Transverse colon (tissue), 4 donors: Measurements from ENCODE around the gene DIS3L. TPM values are rescaled to one million over a fixed set of nuclear protein-coding genes. Genes with fewer than 3 reads are reported as not detected.
"Not testable (repeated sequence)": the region's sequence is repeated elsewhere in the genome, so short reads cannot be mapped to it uniquely, and the experiment has no call there.

Source experiments
- DNase-seq: peaks from one replicate; pipeline ENCODE4 v3.0.0-alpha.2; 2019
- H3K27ac ChIP-seq, 4 donors: fragments of 200-600 bp; sonication (generic); 2 replicates each; pipeline ENCODE4 v1.5.1; 2016 to 2018; ENCODE audit warnings: inconsistent platforms in 4 of 4
- H3K27me3 ChIP-seq: fragments of 200-600 bp; sonication (generic); 2 replicates; pipeline ENCODE4 v1.5.1; 2017; ENCODE audit warnings: inconsistent platforms
- H3K36me3 ChIP-seq, 4 donors: fragments of 200-600 bp; sonication (generic); 2 replicates each; pipeline ENCODE4 v1.5.1; 2017 to 2019; ENCODE audit warnings: inconsistent platforms in 4 of 4
- H3K4me1 ChIP-seq, 4 donors: fragments of 200-600 bp; sonication (generic); 2 replicates each; pipeline ENCODE4 v1.5.1; 2017 to 2020; ENCODE audit warnings: inconsistent platforms in 4 of 4
- H3K4me3 ChIP-seq, 4 donors: fragments of 200-600 bp; sonication (generic); 1 replicate in 1 of 4; 2 replicates in 3 of 4; pipeline versions ENCODE4 v1.5.1 to v1.6.1; 2017 to 2019; ENCODE audit warnings: inconsistent platforms in 4 of 4
- H3K9me3 ChIP-seq, 2 donors: fragments of 200-600 bp; sonication (generic); 2 replicates each; pipeline ENCODE4 v1.5.1; 2017 to 2019; ENCODE audit warnings: inconsistent platforms in 2 of 2
- CTCF ChIP-seq, 5 experiments: fragments of 200-600 bp in 3 of 5; fragments of 450-650 bp in 2 of 5; sonication (generic) in 3 of 5; IDR thresholded peaks; 1 replicate in 2 of 5; 2 replicates in 3 of 5; pipeline ENCODE4 v1.5.1; 2016 to 2017; ENCODE audit warnings: antibody characterized with exemption in 5 of 5, inconsistent platforms in 3 of 5, mild to moderate bottlenecking in 2 of 5, moderate library complexity in 1 of 5
- EP300 ChIP-seq: sonication (generic); formaldehyde crosslinking; IDR thresholded peaks from one replicate; pipeline ENCODE4 v1.6.1; 2017; ENCODE audit warnings: antibody characterized with exemption, low read depth
- POLR2A ChIP-seq: fragments of 450-650 bp; IDR thresholded peaks from one replicate; pipeline ENCODE4 v1.6.1; 2016; ENCODE audit warnings: antibody characterized with exemption, mild to moderate bottlenecking, moderate library complexity
- POLR2AphosphoS5 ChIP-seq, 3 donors: sonication (generic); formaldehyde crosslinking; IDR thresholded peaks; one replicate each; pipeline ENCODE4 v1.6.1; 2016; ENCODE audit warnings: antibody characterized with exemption in 3 of 3
- WGBS, 2 donors: methylation state at CpG; one replicate each; pipeline ENCODE4 v1.1.5; 2018; ENCODE audit warnings: low coverage in 1 of 2; 5-methylcytosine and 5-hydroxymethylcytosine counted together
- in situ Hi-C, 4 donors: fragments of 200-750 bp; cut with MboI; loops; one replicate each; pipeline versions ENCODE4 v1.15.0 to v1.15.1; 2017; ENCODE audit warnings: low sequenced_read_pairs in 3 of 4, low pct_ligation_motif_present in 1 of 4, low pct_unique_long_range_greater_than_20kb in 1 of 4
- intact Hi-C: fragments of 100-400 bp; cut with DNase I; formaldehyde crosslinking; loops from one replicate; pipeline ENCODE4 v1.15.1; 2023; ENCODE audit warnings: low total_unique reads
- total RNA-seq, 4 donors: library from RNA; depleted of rRNA; stranded (reverse); fragments of >200 nt; gene quantifications; one replicate each; pipeline ENCODE4 v1.1.0, GENCODE V29; 2016

DIS3L gene
- total RNA-seq, 4 donors from 2014 or later: 17.6 to 24.8 (median 24.3) TPM

GRCh38 chr15:66312144-66312543 is 18.8 kb downstream of the DIS3L start:
- Histone ChIP-seq H3K9me3 (no peaks in the 10 kb centered on the region), H3K36me3 (peaks cover 0 to 54% (median 21%) of the 10 kb centered on the region in 4 donors), H3K4me1 (no peaks in the 10 kb centered on the region), H3K27ac (no peak overlapping the region), H3K27me3 (no peaks in the 10 kb centered on the region), H3K4me3 (no peak overlapping the region)
- in situ Hi-C loops (no loop called here), intact Hi-C loops (no loop called here)
- WGBS, 2 donors: 88 to 93% methylated on average over 1 to 2 of the region's 2 CpGs
- no peak for DNase-seq
- no peak for TF ChIP-seq EP300
- TF ChIP-seq POLR2AphosphoS5 (IDR thresholded peaks at IDR 0.05): no peak
- TF ChIP-seq POLR2A: no peak
- no peak for TF ChIP-seq CTCF (IDR thresholded peaks at IDR 0.05)

- no peak for DNase-seq
- no peak overlapping the region for H3K27ac ChIP-seq
- WGBS, 2 donors: 90 to 95% methylated on average over 4 to 12 of the region's 12 CpGs
- no peaks in the 10 kb centered on the region for H3K4me1 ChIP-seq
- TF ChIP-seq EP300 (no peak), POLR2AphosphoS5 (IDR thresholded peaks at IDR 0.05) (no peak)
- intact Hi-C loops: no loop called here
- in situ Hi-C loops: no loop called here
- no peaks in the 10 kb centered on the region for H3K9me3 ChIP-seq
- H3K4me3 ChIP-seq: no peak overlapping the region
- H3K36me3 ChIP-seq: peaks cover 0 to 77% (median 21%) of the 10 kb centered on the region in 4 donors
- H3K27me3 ChIP-seq: no peaks in the 10 kb centered on the region
These were observed 30.1 kb downstream of the DIS3L start for GRCh38 chr15:66323312-66323928.

GRCh38 chr15:66326051-66326450 is 32.7 kb downstream of the DIS3L start:
- no peaks in the 10 kb centered on the region for H3K27me3 ChIP-seq
- intact Hi-C loops (no loop called here), in situ Hi-C loops (no loop called here)
- H3K4me3 ChIP-seq: no peak overlapping the region
- no peak for DNase-seq
- TF ChIP-seq POLR2AphosphoS5 (IDR thresholded peaks at IDR 0.05): no peak
- no peak for TF ChIP-seq CTCF (IDR thresholded peaks at IDR 0.05)
- TF ChIP-seq POLR2A: no peak
- TF ChIP-seq EP300: no peak
- no peaks in the 10 kb centered on the region for H3K9me3 ChIP-seq
- H3K36me3 ChIP-seq: peaks cover 0 to 72% (median 22%) of the 10 kb centered on the region in 4 donors
- H3K4me1 ChIP-seq: no peaks in the 10 kb centered on the region
- H3K27ac ChIP-seq: no peak overlapping the region
- 91 to 92% methylated on average over 6 to 11 of the region's 11 CpGs for WGBS, 2 donors

GRCh38 chr15:66327736-66328135 is 34.4 kb downstream of the DIS3L start:
- DNase-seq: no peak
- in situ Hi-C loops: no loop called here
- no peak for TF ChIP-seq POLR2A
- no peak for TF ChIP-seq POLR2AphosphoS5 (IDR thresholded peaks at IDR 0.05)
- TF ChIP-seq EP300: no peak
- TF ChIP-seq CTCF (IDR thresholded peaks at IDR 0.05): no peak
- intact Hi-C loops: no loop called here
- peaks cover 0 to 63% (median 29%) of the 10 kb centered on the region in 4 donors for H3K36me3 ChIP-seq
- no peak overlapping the region for H3K4me3 ChIP-seq
- no peak overlapping the region for H3K27ac ChIP-seq
- no peaks in the 10 kb centered on the region for H3K9me3 ChIP-seq
- no peaks in the 10 kb centered on the region for H3K4me1 ChIP-seq
- WGBS, 2 donors: 94 to 96% methylated on average over 4 of the region's 4 CpGs
- no peaks in the 10 kb centered on the region for H3K27me3 ChIP-seq

GRCh38 chr15:66328771-66329170 is 35.4 kb downstream of the DIS3L start:
- intact Hi-C loops: no loop called here
- WGBS, 2 donors: 93% methylated on average over 9 to 14 of the region's 14 CpGs
- DNase-seq: no peak
- in situ Hi-C loops: no loop called here
- Histone ChIP-seq H3K27me3 (no peaks in the 10 kb centered on the region), H3K4me3 (no peak overlapping the region), H3K4me1 (no peaks in the 10 kb centered on the region), H3K9me3 (no peaks in the 10 kb centered on the region), H3K36me3 (peaks cover 0 to 63% (median 27%) of the 10 kb centered on the region in 4 donors), H3K27ac (no peak overlapping the region)
- TF ChIP-seq POLR2AphosphoS5 (IDR thresholded peaks at IDR 0.05) (no peak), CTCF (IDR thresholded peaks at IDR 0.05) (no peak), POLR2A (no peak), EP300 (no peak)

DNA sequence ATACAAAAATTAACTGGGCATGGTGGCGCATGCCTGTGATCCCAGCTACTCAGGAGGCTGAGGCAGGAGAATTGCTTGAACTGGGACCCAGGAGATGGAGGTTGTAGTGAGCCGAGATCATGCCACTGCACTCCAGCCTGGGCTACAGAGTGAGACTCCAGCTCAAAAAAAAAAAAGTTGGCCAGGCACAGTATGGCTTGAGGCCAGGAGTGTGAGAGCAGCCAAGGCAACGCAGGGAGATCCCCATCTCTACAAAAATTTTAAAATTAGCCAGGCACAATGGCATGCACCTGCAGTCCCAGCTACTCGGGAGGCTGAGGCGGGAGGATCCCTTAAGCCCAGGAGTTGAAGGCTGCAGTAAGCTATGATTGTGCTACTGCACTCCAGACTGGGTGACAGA is 55.2 kb downstream of the DIS3L start:
- H3K9me3 ChIP-seq, DNase-seq, in situ Hi-C loops, H3K36me3 ChIP-seq, H3K27ac ChIP-seq, H3K27me3 ChIP-seq, H3K4me3 ChIP-seq, intact Hi-C loops, H3K4me1 ChIP-seq: not testable (repeated sequence)
- WGBS, 2 donors: 46 to 88% methylated on average over 1 to 5 of the region's 5 CpGs
